HG03575 (cell line): Measurements from ENCODE around the gene PITPNM2.

ENCODE experiments used
- ATAC-seq: cut with Tn5 transposase; IDR thresholded peaks from one replicate; pipeline ENCODE4 v1.9.1; 2021; ENCODE audit not compliant: unreplicated experiment, insufficient number of reproducible peaks, low FRiP score; ENCODE audit errors: extremely low read depth

The PITPNM2 gene

GRCh38 chr12:123148655-123149054, 2.2 kb downstream of the PITPNM2 start:
- no peak for ATAC-seq

GRCh38 chr12:123148223-123148622, 2.7 kb downstream of the PITPNM2 start:
- no peak for ATAC-seq

- ATAC-seq: no peak
Measured at GRCh38 chr12:123145211-123145610, 5.7 kb downstream of the PITPNM2 start.

- no peak for ATAC-seq
Measured at GRCh38 chr12:123143736-123144461, 7.0 kb downstream of the PITPNM2 start.

- no peak for ATAC-seq
Measured at GRCh38 chr12:123142921-123143735, 7.8 kb downstream of the PITPNM2 start.

- ATAC-seq: no peak
Measured at GRCh38 chr12:123142518-123142840, 8.4 kb downstream of the PITPNM2 start.

GRCh38 chr12:123141615-123142517, 9.0 kb downstream of the PITPNM2 start:
- ATAC-seq: no peak

GRCh38 chr12:123140676-123141614, 9.9 kb downstream of the PITPNM2 start:
- no peak for ATAC-seq

GRCh38 chr12:123139926-123140675, 10.8 kb downstream of the PITPNM2 start:
- ATAC-seq: no peak

GRCh38 chr12:123135688-123136087, 15.2 kb downstream of the PITPNM2 start:
- ATAC-seq: no peak

- no peak for ATAC-seq
Measured at GRCh38 chr12:123134826-123135225, 16.1 kb downstream of the PITPNM2 start.

GRCh38 chr12:123134271-123134671, 16.6 kb downstream of the PITPNM2 start:
- ATAC-seq: no peak

- ATAC-seq: no peak
Measured at GRCh38 chr12:123133701-123134100, 17.2 kb downstream of the PITPNM2 start.

- ATAC-seq: no peak
Measured at GRCh38 chr12:123132951-123133619, 17.8 kb downstream of the PITPNM2 start.

GRCh38 chr12:123131879-123132402, 18.9 kb downstream of the PITPNM2 start:
- no peak for ATAC-seq

- no peak for ATAC-seq
Measured at GRCh38 chr12:123131291-123131832, 19.5 kb downstream of the PITPNM2 start.

- ATAC-seq: no peak
Measured at GRCh38 chr12:123129621-123130020, 21.3 kb downstream of the PITPNM2 start.
